Hepatocyte (in vitro differentiated cells): ENCODE data around the gene KLK15. TPM values are rescaled to one million over a fixed set of nuclear protein-coding genes. Genes with fewer than 3 reads are reported as not detected.
A peak's percentile ranks its signal among the peaks of the same experiment; 100 is the strongest.

Source experiments
- DNase-seq: peaks from one replicate; pipeline ENCODE4 v3.0.0-alpha.2; 2016; ENCODE audit warnings: low spot score
- H2AFZ ChIP-seq: fragments of 200-600 bp; sonication (generic); 2 replicates; pipeline ENCODE4 v1.6.0; 2016; ENCODE audit warnings: antibody characterized with exemption, mild to moderate bottlenecking
- H3K27ac ChIP-seq: fragments of 200-600 bp; sonication (generic); 2 replicates; pipeline ENCODE4 v1.5.1; 2016; ENCODE audit warnings: mild to moderate bottlenecking
- H3K27me3 ChIP-seq: fragments of 200-600 bp; sonication (generic); 2 replicates; pipeline ENCODE4 v1.6.1; 2016
- H3K36me3 ChIP-seq: fragments of 200-600 bp; sonication (generic); replicated peaks from 2 replicates; pipeline ENCODE4 v1.5.1; 2016; ENCODE audit warnings: low read depth; ENCODE audit not compliant: insufficient read depth
- H3K4me1 ChIP-seq: fragments of 200-600 bp; sonication (generic); 2 replicates; pipeline ENCODE4 v1.5.1; 2016; ENCODE audit warnings: mild to moderate bottlenecking, moderate library complexity; ENCODE audit not compliant: insufficient read depth
- H3K4me2 ChIP-seq: fragments of 200-600 bp; sonication (generic); 2 replicates; pipeline ENCODE4 v1.6.0; 2016
- H3K4me3 ChIP-seq: fragments of 200-600 bp; sonication (generic); 2 replicates; pipeline ENCODE4 v1.5.1; 2016; ENCODE audit warnings: mild to moderate bottlenecking
- H3K79me2 ChIP-seq: fragments of 200-600 bp; sonication (generic); 2 replicates; pipeline ENCODE4 v1.6.0; 2017; ENCODE audit warnings: mild to moderate bottlenecking
- H3K9me2 ChIP-seq: fragments of 200-600 bp; sonication (generic); replicated peaks from 2 replicates; pipeline ENCODE4 v1.6.0; 2017; ENCODE audit warnings: mild to moderate bottlenecking; ENCODE audit not compliant: insufficient read depth
- H3K9me3 ChIP-seq: fragments of 200-600 bp; sonication (generic); 2 replicates; pipeline ENCODE4 v1.5.1; 2016; ENCODE audit warnings: low read depth, mild to moderate bottlenecking
- H4K20me1 ChIP-seq: fragments of 200-600 bp; sonication (generic); 2 replicates; pipeline ENCODE4 v1.6.0; 2016; ENCODE audit warnings: mild to moderate bottlenecking; ENCODE audit not compliant: insufficient read depth, poor library complexity, severe bottlenecking
- CTCF ChIP-seq: fragments of 200-600 bp; sonication (generic); IDR thresholded peaks from 2 replicates; pipeline ENCODE4 v1.5.1; 2016; ENCODE audit warnings: antibody characterized with exemption, mild to moderate bottlenecking; ENCODE audit not compliant: poor library complexity
- EZH2 ChIP-seq: fragments of 200-600 bp; sonication (generic); IDR thresholded peaks from 2 replicates; pipeline ENCODE4 v1.6.1; 2016; ENCODE audit warnings: antibody characterized with exemption, mild to moderate bottlenecking, borderline replicate concordance
- EZH2phosphoT487 ChIP-seq: fragments of 200-600 bp; sonication (generic); IDR thresholded peaks from one replicate; pipeline ENCODE4 v1.6.1; 2018; ENCODE audit warnings: antibody characterized with exemption, mild to moderate bottlenecking, low read depth, moderate library complexity; ENCODE audit not compliant: unreplicated experiment, severe bottlenecking
- WGBS: methylation state at CpG from one replicate; pipeline ENCODE4 v1.1.6; 2016; ENCODE audit warnings: low lambda C conversion rate; ENCODE audit errors: missing lambda C conversion rate; 5-methylcytosine and 5-hydroxymethylcytosine counted together
- polyA plus RNA-seq: library from polyadenylated mRNA; unstranded; fragments of >200 nt; fragmentation: Nextera tagmentation; extraction: Ambion mirVana; gene quantifications from 2 replicates; pipeline ENCODE4 v1.2.1, GENCODE V29; 2016
- small RNA-seq: library from RNA; depleted of rRNA; stranded (forward); fragments of <200 nt; gene quantifications from one replicate; pipeline ENCODE3, GENCODE V24; 2014
- total RNA-seq: library from RNA; depleted of rRNA; stranded (reverse); fragments of >200 nt; gene quantifications from 2 replicates; pipeline ENCODE4 v1.2.3, GENCODE V29; 2014

KLK15 gene
- total and polyA plus RNA-seq, 2 experiments from 2014 or later, result not detected

GRCh38 chr19:50776131-50776530, 57.2 kb downstream of the KLK15 start:
- TF ChIP-seq EZH2, result no peak
- TF ChIP-seq CTCF, result no peak
- no peak for TF ChIP-seq EZH2phosphoT487
- H3K4me3 ChIP-seq, result no peak overlapping the region
- H3K27me3 ChIP-seq, result peaks cover 49% of the 10 kb centered on the region
- H3K36me3 ChIP-seq, result no peaks in the 10 kb centered on the region
- no peaks in the 10 kb centered on the region for H3K9me2 ChIP-seq
- no peaks in the 10 kb centered on the region for H4K20me1 ChIP-seq
- no peak overlapping the region for H3K27ac ChIP-seq
- no peaks in the 10 kb centered on the region for H3K4me1 ChIP-seq
- H3K79me2 ChIP-seq, result no peaks in the 10 kb centered on the region
- H3K9me3 ChIP-seq, result no peaks in the 10 kb centered on the region
- 86% methylated on average over 5 of the region's 5 CpGs for WGBS
- H2AFZ ChIP-seq, result no peak overlapping the region
- no peak overlapping the region for H3K4me2 ChIP-seq
- DNase-seq, result no peak

Small RNA genes lying within 50 kb of the gene (small RNA-seq; reads per million reads assigned to genes)
- 260 reads per million, percentile 98 among the genes with 10 or more reads in this experiment for gene SNORD88A
- not detected for gene SNORD88B
- gene SNORD88C, result not detected

Other genes with a start within 250 kb of the KLK15 start
- 0.48 and 1.5 TPM in 2 replicates for gene SYT3, start 193.7 kb downstream of the KLK15 start, total RNA-seq
- gene SYT3, start 193.7 kb downstream of the KLK15 start, polyA plus RNA-seq, result 2.2 and 4.3 TPM in 2 replicates
- 2.2 and 4.1 TPM in 2 replicates for gene C19orf81, start 184.1 kb downstream of the KLK15 start, total RNA-seq
- 12.4 and 14.7 TPM in 2 replicates for gene C19orf81, start 184.1 kb downstream of the KLK15 start, polyA plus RNA-seq
- 0.24 and 2.3 TPM in 2 replicates for gene SHANK1, start 113.8 kb downstream of the KLK15 start, total RNA-seq
- 0.56 and 1.4 TPM in 2 replicates for gene SHANK1, start 113.8 kb downstream of the KLK15 start, polyA plus RNA-seq
- gene CLEC11A, start 110.2 kb downstream of the KLK15 start, total RNA-seq, result 27.6 and 30.3 TPM in 2 replicates
- gene CLEC11A, start 110.2 kb downstream of the KLK15 start, polyA plus RNA-seq, result 72.4 and 111 TPM in 2 replicates
- not detected in 2 replicates for gene GPR32, start 63.1 kb downstream of the KLK15 start, total RNA-seq
- gene GPR32, start 63.1 kb downstream of the KLK15 start, polyA plus RNA-seq, result not detected in 2 replicates
- not detected in 2 replicates for gene ACP4, start 43.2 kb downstream of the KLK15 start, total RNA-seq
- gene ACP4, start 43.2 kb downstream of the KLK15 start, polyA plus RNA-seq, result not detected in 2 replicates
- gene KLK1, start 9.8 kb downstream of the KLK15 start, total RNA-seq, result 2.7 and 3.9 TPM in 2 replicates
- gene KLK1, start 9.8 kb downstream of the KLK15 start, polyA plus RNA-seq, result 6.6 and 8.2 TPM in 2 replicates
- not detected in 2 replicates for gene KLK3, start 21.3 kb upstream of the KLK15 start, total RNA-seq
- 0.60 TPM in 1 of 2 replicates, not detected in the other for gene KLK3, start 21.3 kb upstream of the KLK15 start, polyA plus RNA-seq
- not detected in 2 replicates for gene KLK2, start 39.9 kb upstream of the KLK15 start, total RNA-seq
- not detected in 2 replicates for gene KLK2, start 39.9 kb upstream of the KLK15 start, polyA plus RNA-seq
- gene KLK4, start 77.8 kb upstream of the KLK15 start, total RNA-seq, result not detected in 2 replicates
- 0.28 and 0.33 TPM in 2 replicates for gene KLK4, start 77.8 kb upstream of the KLK15 start, polyA plus RNA-seq
- gene KLK5, start 119.5 kb upstream of the KLK15 start, total RNA-seq, result not detected in 2 replicates
- gene KLK5, start 119.5 kb upstream of the KLK15 start, polyA plus RNA-seq, result 0.24 TPM in 1 of 2 replicates, not detected in the other
- 1.1 and 2.0 TPM in 2 replicates for gene KLK6, start 136.0 kb upstream of the KLK15 start, total RNA-seq
- 5.4 and 7.6 TPM in 2 replicates for gene KLK6, start 136.0 kb upstream of the KLK15 start, polyA plus RNA-seq
- 0.20 and 3.9 TPM in 2 replicates for gene KLK7, start 150.3 kb upstream of the KLK15 start, total RNA-seq
- gene KLK7, start 150.3 kb upstream of the KLK15 start, polyA plus RNA-seq, result 1.1 and 2.8 TPM in 2 replicates
- gene KLK8, start 168.0 kb upstream of the KLK15 start, total RNA-seq, result 0.16 and 0.87 TPM in 2 replicates
- 5.4 and 9.0 TPM in 2 replicates for gene KLK8, start 168.0 kb upstream of the KLK15 start, polyA plus RNA-seq
- 0.10 and 1.8 TPM in 2 replicates for gene KLK10, start 186.1 kb upstream of the KLK15 start, total RNA-seq
- 1.3 and 3.4 TPM in 2 replicates for gene KLK10, start 186.1 kb upstream of the KLK15 start, polyA plus RNA-seq
- 1.4 TPM in 1 of 2 replicates, not detected in the other for gene KLK11, start 193.0 kb upstream of the KLK15 start, total RNA-seq
- gene KLK11, start 193.0 kb upstream of the KLK15 start, polyA plus RNA-seq, result 2.2 and 2.6 TPM in 2 replicates
- 0.80 TPM in 1 of 2 replicates, not detected in the other for gene KLK12, start 201.4 kb upstream of the KLK15 start, total RNA-seq
- gene KLK12, start 201.4 kb upstream of the KLK15 start, polyA plus RNA-seq, result 2.3 TPM in 1 of 2 replicates, not detected in the other
- 0.36 TPM in 1 of 2 replicates, not detected in the other for gene KLK13, start 231.5 kb upstream of the KLK15 start, total RNA-seq
- gene KLK13, start 231.5 kb upstream of the KLK15 start, polyA plus RNA-seq, result 0.52 and 1.0 TPM in 2 replicates
- 0.13 TPM in 1 of 2 replicates, not detected in the other for gene KLK14, start 249.3 kb upstream of the KLK15 start, total RNA-seq
- not detected in 2 replicates for gene KLK14, start 249.3 kb upstream of the KLK15 start, polyA plus RNA-seq